GM19025 (cell line): ENCODE measurements around the gene CAMKK1.

ENCODE experiments used
- ATAC-seq: cut with Tn5 transposase; IDR thresholded peaks from one replicate; pipeline ENCODE4 v1.9.1; 2021; ENCODE audit warnings: mild to moderate bottlenecking, low read depth, moderate library complexity; ENCODE audit not compliant: unreplicated experiment

CAMKK1 gene

GRCh38 chr17:3893003-3893719 is at the start of gene CAMKK1:
Gene CAMKK1 (minus strand): TSS chr17:3893053. CDS start chr17:3885687, 7,366 bp downstream.
- peak; percentile 93 for ATAC-seq

- no peak for ATAC-seq
Measured at GRCh38 chr17:3940965-3941698, 48.3 kb upstream of the CAMKK1 start.

GRCh38 chr17:3937359-3937758 is 44.5 kb upstream of the CAMKK1 start:
- ATAC-seq: no peak

- ATAC-seq: no peak
Measured at GRCh38 chr17:3935825-3936355, 43.0 kb upstream of the CAMKK1 start.

GRCh38 chr17:3935140-3935542 is 42.3 kb upstream of the CAMKK1 start:
- ATAC-seq: no peak

GRCh38 chr17:3929764-3930163 is 36.9 kb upstream of the CAMKK1 start:
- no peak for ATAC-seq

GRCh38 chr17:3929181-3929580 is 36.3 kb upstream of the CAMKK1 start:
- ATAC-seq: no peak

- no peak for ATAC-seq
Measured at GRCh38 chr17:3928406-3928805, 35.6 kb upstream of the CAMKK1 start.

GRCh38 chr17:3927628-3928340 is 34.9 kb upstream of the CAMKK1 start:
- no peak for ATAC-seq

GRCh38 chr17:3926860-3927627 is 34.2 kb upstream of the CAMKK1 start:
- no peak for ATAC-seq

GRCh38 chr17:3925684-3926485 is 33.0 kb upstream of the CAMKK1 start:
- no peak for ATAC-seq

- ATAC-seq: no peak
Measured at GRCh38 chr17:3924512-3925350, 31.9 kb upstream of the CAMKK1 start.

GRCh38 chr17:3923466-3924190 is 30.8 kb upstream of the CAMKK1 start:
- no peak for ATAC-seq

GRCh38 chr17:3922765-3923164 is 29.9 kb upstream of the CAMKK1 start:
- no peak for ATAC-seq

- ATAC-seq: no peak
Measured at GRCh38 chr17:3921502-3922319, 28.9 kb upstream of the CAMKK1 start.

- no peak for ATAC-seq
Measured at GRCh38 chr17:3921006-3921405, 28.2 kb upstream of the CAMKK1 start.

GRCh38 chr17:3919123-3919624 is 26.3 kb upstream of the CAMKK1 start:
- ATAC-seq: no peak
